Ishikawa (cell line): Measurements from ENCODE around the gene ATP11C.

Source experiments
- CEBPB ChIP-seq: IDR thresholded peaks from 2 replicates; pipeline ENCODE4 v1.6.1; 2012
- CREB1 ChIP-seq: IDR thresholded peaks from 2 replicates; pipeline ENCODE4 v1.6.1; 2012; ENCODE audit warnings: low read depth
- EGR1 ChIP-seq: IDR thresholded peaks from 2 replicates; pipeline ENCODE4 v1.6.1; 2012
- EP300 ChIP-seq: IDR thresholded peaks from 2 replicates; pipeline ENCODE4 v1.6.1; 2012; ENCODE audit warnings: borderline replicate concordance
- FOXM1 ChIP-seq: IDR thresholded peaks from 2 replicates; pipeline ENCODE4 v1.6.1; 2012; ENCODE audit warnings: low read depth, borderline replicate concordance
- MAX ChIP-seq: IDR thresholded peaks from 2 replicates; pipeline ENCODE4 v1.6.1; 2012
- RAD21 ChIP-seq: IDR thresholded peaks from 2 replicates; pipeline ENCODE4 v1.6.1; 2012; ENCODE audit warnings: low read depth
- REST ChIP-seq: IDR thresholded peaks from 2 replicates; pipeline ENCODE4 v1.6.1; 2012; ENCODE audit warnings: low read depth, mild to moderate bottlenecking
- TAF1 ChIP-seq: IDR thresholded peaks from 2 replicates; pipeline ENCODE4 v1.6.1; 2012; ENCODE audit warnings: low read depth, mild to moderate bottlenecking
- TCF12 ChIP-seq: IDR thresholded peaks from 2 replicates; pipeline ENCODE4 v1.6.1; 2012; ENCODE audit warnings: low read depth
- TEAD4 ChIP-seq: IDR thresholded peaks from 2 replicates; pipeline ENCODE4 v1.6.1; 2012
- USF1 ChIP-seq: IDR thresholded peaks from 2 replicates; pipeline ENCODE4 v1.6.1; 2012

The ATP11C gene

GRCh38 chrX:139691843-139692505 lies 240.9 kb downstream of the ATP11C start:
- TF ChIP-seq FOXM1 (no peak), EGR1 (0 out of 2 replicates have a peak, but pooled peaks have one; percentile 6), REST (no peak)

GRCh38 chrX:139691493-139691842 lies 241.4 kb downstream of the ATP11C start:
- TF ChIP-seq FOXM1 = no peak
- TF ChIP-seq REST = no peak
- no peak for TF ChIP-seq TEAD4
- no peak for TF ChIP-seq EGR1
- no peak for TF ChIP-seq CEBPB

GRCh38 chrX:139680356-139680755 lies 252.5 kb downstream of the ATP11C start:
- TF ChIP-seq EGR1 = no peak
- no peak for TF ChIP-seq FOXM1
- no peak for TF ChIP-seq EP300
- TF ChIP-seq CREB1 = no peak
- no peak for TF ChIP-seq TCF12
- TF ChIP-seq MAX = no peak
- no peak for TF ChIP-seq TAF1
- no peak for TF ChIP-seq REST
- no peak for TF ChIP-seq RAD21
- TF ChIP-seq USF1 = no peak
